Activated T-cell treated with anti-CD3 and anti-CD28 coated beads, Interleukin-2, amount 50 U/mL, for 48 hours (primary cell): ENCODE measurements around the gene KIF21B.

ENCODE experiments used
- DNase-seq, 2 experiments: peaks; one replicate each; pipeline ENCODE4 v3.0.0-alpha.2; 2020

The KIF21B gene

GRCh38 chr1:201017828-201018163 is 5.7 kb downstream of the KIF21B start:
- DNase-seq, result no peak

GRCh38 chr1:201016943-201017827 is 6.3 kb downstream of the KIF21B start:
- DNase-seq, result peak in 1 of 2 experiments; percentile 22

- DNase-seq, result no peak
Measured at GRCh38 chr1:201016211-201016651, 7.3 kb downstream of the KIF21B start.

- DNase-seq, result peak in 1 of 2 experiments; percentile 24
Measured at GRCh38 chr1:201015551-201016091, 7.9 kb downstream of the KIF21B start.

GRCh38 chr1:201014816-201015200 is 8.7 kb downstream of the KIF21B start:
- no peak for DNase-seq

- DNase-seq, result no peak
Measured at GRCh38 chr1:201013991-201014815, 9.3 kb downstream of the KIF21B start.

- no peak for DNase-seq
Measured at GRCh38 chr1:201013031-201013485, 10.5 kb downstream of the KIF21B start.

- DNase-seq, result no peak
Measured at GRCh38 chr1:201011616-201012015, 11.9 kb downstream of the KIF21B start.

- no peak for DNase-seq
Measured at GRCh38 chr1:201009962-201010645, 13.4 kb downstream of the KIF21B start.

- no peak for DNase-seq
Measured at GRCh38 chr1:201008666-201009360, 14.7 kb downstream of the KIF21B start.

- no peak for DNase-seq
Measured at GRCh38 chr1:201007481-201007880, 16.0 kb downstream of the KIF21B start.

GRCh38 chr1:201006450-201006849 is 17.1 kb downstream of the KIF21B start:
- DNase-seq, result no peak

GRCh38 chr1:201004732-201005131 is 18.8 kb downstream of the KIF21B start:
- DNase-seq, result no peak

- DNase-seq, result no peak
Measured at GRCh38 chr1:201004154-201004553, 19.4 kb downstream of the KIF21B start.

- DNase-seq, result no peak
Measured at GRCh38 chr1:201002510-201002909, 21.0 kb downstream of the KIF21B start.

GRCh38 chr1:201001962-201002361 is 21.6 kb downstream of the KIF21B start:
- no peak for DNase-seq

GRCh38 chr1:201000391-201000790 is 23.1 kb downstream of the KIF21B start:
- no peak for DNase-seq

- DNase-seq, result no peak
Measured at GRCh38 chr1:200999667-201000066, 23.8 kb downstream of the KIF21B start.

- no peak for DNase-seq
Measured at GRCh38 chr1:200998323-200998722, 25.2 kb downstream of the KIF21B start.

GRCh38 chr1:200992382-200993048 is 31.0 kb downstream of the KIF21B start:
- DNase-seq, result no peak

- DNase-seq, result no peak
Measured at GRCh38 chr1:200991097-200991614, 32.4 kb downstream of the KIF21B start.
